ENCODE measurements around the gene LARP4B.

Gene LARP4B

DNA sequence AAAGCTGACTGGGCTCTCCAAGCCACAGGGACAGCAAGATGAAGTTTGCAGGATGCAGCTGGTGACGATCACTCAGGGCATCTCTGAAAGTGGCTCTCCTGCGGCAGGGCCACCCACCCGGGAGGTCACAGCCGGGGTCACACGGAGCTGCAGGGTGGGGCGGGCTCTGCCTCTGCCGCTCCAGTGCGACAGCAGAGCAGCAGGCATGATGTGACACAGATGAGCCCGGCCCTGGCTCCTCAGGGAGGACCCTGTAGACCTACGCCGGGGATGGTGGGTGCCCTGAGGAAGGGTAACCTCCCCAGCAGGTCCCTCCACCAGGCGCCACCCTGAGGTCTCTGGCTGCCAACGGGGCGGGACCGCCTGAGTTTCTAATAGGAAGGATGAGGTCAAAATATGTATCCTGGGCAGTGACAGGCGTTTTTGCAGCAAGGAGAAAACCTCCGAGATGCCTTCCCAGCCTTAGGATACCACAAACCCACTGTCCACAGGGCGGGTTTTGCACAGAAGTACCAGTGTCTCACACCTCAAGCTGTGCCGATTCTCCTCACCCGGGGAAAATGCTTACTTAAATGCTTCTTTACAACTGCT is 127.2 kb downstream of the LARP4B start:
- DNase-seq (ENCODE audit: low read depth in 2 of 2), result no peak
- TF ChIP-seq, protein P1, sequence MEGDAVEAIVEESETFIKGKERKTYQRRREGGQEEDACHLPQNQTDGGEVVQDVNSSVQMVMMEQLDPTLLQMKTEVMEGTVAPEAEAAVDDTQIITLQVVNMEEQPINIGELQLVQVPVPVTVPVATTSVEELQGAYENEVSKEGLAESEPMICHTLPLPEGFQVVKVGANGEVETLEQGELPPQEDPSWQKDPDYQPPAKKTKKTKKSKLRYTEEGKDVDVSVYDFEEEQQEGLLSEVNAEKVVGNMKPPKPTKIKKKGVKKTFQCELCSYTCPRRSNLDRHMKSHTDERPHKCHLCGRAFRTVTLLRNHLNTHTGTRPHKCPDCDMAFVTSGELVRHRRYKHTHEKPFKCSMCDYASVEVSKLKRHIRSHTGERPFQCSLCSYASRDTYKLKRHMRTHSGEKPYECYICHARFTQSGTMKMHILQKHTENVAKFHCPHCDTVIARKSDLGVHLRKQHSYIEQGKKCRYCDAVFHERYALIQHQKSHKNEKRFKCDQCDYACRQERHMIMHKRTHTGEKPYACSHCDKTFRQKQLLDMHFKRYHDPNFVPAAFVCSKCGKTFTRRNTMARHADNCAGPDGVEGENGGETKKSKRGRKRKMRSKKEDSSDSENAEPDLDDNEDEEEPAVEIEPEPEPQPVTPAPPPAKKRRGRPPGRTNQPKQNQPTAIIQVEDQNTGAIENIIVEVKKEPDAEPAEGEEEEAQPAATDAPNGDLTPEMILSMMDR (IDR thresholded peaks at IDR 0.05; ENCODE audit: low read depth, low read length), result no peak
- H3K4me3 ChIP-seq (replicated peaks in 1 of 2; ENCODE audit: low read depth in 2 of 2, low read length in 2 of 2), result no peak overlapping the region

GRCh38 chr10:803041-803741 is 128.3 kb downstream of the LARP4B start:
- TF ChIP-seq, protein P1 (IDR thresholded peaks at IDR 0.05; ENCODE audit: low read depth, low read length), result no peak
- no peak overlapping the region for H3K4me3 ChIP-seq (replicated peaks in 1 of 2; ENCODE audit: low read depth in 2 of 2, low read length in 2 of 2)
- no peak for DNase-seq (ENCODE audit: low read depth in 2 of 2)

DNA sequence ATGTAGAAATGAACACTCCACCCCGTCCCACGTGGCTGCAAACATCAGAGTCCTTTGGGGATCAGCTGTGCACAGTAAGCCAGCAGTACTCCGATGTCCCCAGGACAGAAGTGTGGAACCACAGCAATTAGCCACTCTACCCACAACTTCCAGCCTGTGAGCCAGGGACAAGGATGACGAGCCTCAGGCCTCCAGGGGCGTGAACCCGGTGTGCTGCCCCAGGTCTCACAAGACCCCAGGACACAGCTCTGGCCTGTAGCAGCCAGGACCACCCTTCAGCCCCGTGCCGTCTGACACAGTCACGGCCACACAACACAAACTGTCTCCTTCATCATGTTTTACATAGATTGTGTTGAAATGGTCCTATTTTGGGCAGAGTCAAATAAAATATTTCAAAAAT is 129.0 kb downstream of the LARP4B start:
- TF ChIP-seq, protein P1 (IDR thresholded peaks at IDR 0.05; ENCODE audit: low read depth, low read length), result no peak
- H3K4me3 ChIP-seq (replicated peaks in 1 of 2; ENCODE audit: low read depth in 2 of 2, low read length in 2 of 2), result no peak overlapping the region
- DNase-seq (ENCODE audit: low read depth in 2 of 2), result no peak

DNA sequence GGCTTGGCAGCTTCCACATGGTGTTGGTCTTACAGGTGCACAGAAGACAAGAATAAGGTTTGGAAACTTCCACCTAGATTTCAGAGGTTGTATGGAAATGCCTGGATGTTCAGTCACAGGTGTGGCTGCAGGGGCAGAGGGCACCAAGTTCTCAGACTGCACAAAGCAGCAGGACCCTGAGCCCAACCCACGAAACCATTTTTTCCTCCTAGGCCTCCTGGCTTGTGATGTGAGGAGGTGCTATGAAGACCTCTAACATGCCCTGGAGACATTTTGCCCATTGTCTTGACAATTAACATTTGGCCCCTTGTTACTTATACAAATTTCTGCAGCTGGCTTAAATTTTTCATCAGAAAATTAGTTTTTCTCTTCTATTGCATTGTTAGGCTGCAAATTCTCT is 134.3 kb downstream of the LARP4B start:
- H3K4me3 ChIP-seq (replicated peaks in 1 of 2; ENCODE audit: low read depth in 2 of 2, low read length in 2 of 2), result no peak overlapping the region
- TF ChIP-seq, protein P1 (IDR thresholded peaks at IDR 0.05; ENCODE audit: low read depth, low read length), result no peak
- no peak for DNase-seq (ENCODE audit: low read depth in 2 of 2)

DNA sequence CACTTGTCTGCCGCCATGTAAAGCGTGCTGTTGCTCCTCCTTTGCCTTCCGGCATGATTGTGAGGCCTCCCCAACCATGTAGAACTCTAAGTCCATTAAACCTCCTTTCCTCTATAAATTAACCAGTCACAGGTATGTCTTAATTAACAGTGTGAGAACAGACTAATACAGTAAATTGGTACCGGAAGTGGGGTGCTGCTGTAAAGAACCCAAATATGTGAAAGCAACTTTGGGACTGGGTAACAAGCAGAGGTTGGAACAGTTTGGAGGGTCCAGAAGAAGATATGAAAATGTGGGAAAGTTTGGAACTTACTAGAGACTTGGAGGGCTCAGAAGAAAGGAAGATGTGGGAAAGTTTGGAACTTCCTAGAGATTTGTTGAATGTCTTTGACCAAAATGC is 135.3 kb downstream of the LARP4B start:
- no peak for DNase-seq (ENCODE audit: low read depth in 2 of 2)
- H3K4me3 ChIP-seq (replicated peaks in 1 of 2; ENCODE audit: low read depth in 2 of 2, low read length in 2 of 2), result no peak overlapping the region
- TF ChIP-seq, protein P1 (IDR thresholded peaks at IDR 0.05; ENCODE audit: low read depth, low read length), result no peak

DNA sequence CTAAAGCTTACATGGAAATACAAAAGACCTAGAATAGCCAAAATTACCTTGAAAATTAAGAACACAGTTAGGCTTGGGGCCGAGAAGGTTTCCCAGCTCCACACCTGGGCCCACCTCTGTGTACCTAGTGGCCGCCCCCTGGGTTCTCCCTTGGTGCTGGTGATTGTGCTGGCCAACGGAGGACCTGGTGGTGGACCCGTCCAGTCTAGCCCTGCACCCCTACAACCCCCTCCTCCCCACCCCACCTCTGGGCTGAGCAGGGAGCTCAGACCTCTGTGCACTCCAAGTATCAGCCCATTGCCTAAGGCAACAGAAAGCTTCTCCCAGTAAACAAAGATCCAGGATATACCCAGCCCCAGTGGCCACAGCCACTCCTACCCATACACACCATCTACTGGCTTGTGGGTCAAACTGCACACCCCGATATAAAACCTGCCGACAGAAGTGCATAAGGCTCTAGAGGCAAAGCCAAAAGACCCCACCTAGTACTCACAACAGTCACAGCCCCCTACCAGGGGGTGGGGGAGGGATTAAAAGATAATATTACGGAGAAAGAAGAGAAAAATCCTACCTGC is 137.0 kb downstream of the LARP4B start:
- TF ChIP-seq, protein P1 (IDR thresholded peaks at IDR 0.05; ENCODE audit: low read depth, low read length), result peak; percentile 31
- H3K4me3 ChIP-seq (replicated peaks in 1 of 2; ENCODE audit: low read depth in 2 of 2, low read length in 2 of 2), result no peak overlapping the region
- peak; percentile 40 to 42 for DNase-seq (ENCODE audit: low read depth in 2 of 2)

Data from cardiac fibroblast (primary cell).